Cardiac muscle cell (in vitro differentiated cells and primary cell): ENCODE results near the gene FAM98C. TPM values are rescaled to one million over a fixed set of nuclear protein-coding genes. Genes with fewer than 3 reads are reported as not detected.

Experiments
- DNase-seq, 2 donors: peaks; one replicate each; pipeline versions ENCODE4 v3.0.0 to v3.0.0-alpha.2; 2010 to 2017; ENCODE audit warnings: low read depth in 1 of 2, low spot score in 1 of 2
- H3K27ac ChIP-seq: fragments of 200-600 bp; sonication (generic); 2 replicates; pipeline ENCODE4 v1.5.1; 2016
- H3K27me3 ChIP-seq: fragments of 200-600 bp; sonication (generic); 2 replicates; pipeline ENCODE4 v1.6.0; 2016; ENCODE audit warnings: control low read depth
- H3K36me3 ChIP-seq: fragments of 200-600 bp; sonication (generic); 2 replicates; pipeline ENCODE4 v1.5.1; 2016; ENCODE audit warnings: control low read depth
- H3K4me1 ChIP-seq: fragments of 200-600 bp; sonication (generic); 2 replicates; pipeline ENCODE4 v1.8.1; 2017; ENCODE audit warnings: low read depth, mild to moderate bottlenecking, mixed run types
- H3K4me3 ChIP-seq: fragments of 200-600 bp; sonication (generic); 2 replicates; pipeline ENCODE4 v1.5.1; 2016; ENCODE audit warnings: mild to moderate bottlenecking
- H3K9me3 ChIP-seq: fragments of 200-600 bp; sonication (generic); 2 replicates; pipeline ENCODE4 v1.5.1; 2017; ENCODE audit warnings: low read depth, mild to moderate bottlenecking, control low read depth
- CTCF ChIP-seq: IDR thresholded peaks from 2 replicates; pipeline ENCODE4 v1.5.1; 2012; ENCODE audit warnings: low read depth, mild to moderate bottlenecking, low read length
- polyA plus RNA-seq: library from polyadenylated mRNA; unstranded; fragments of >200 nt; fragmentation: Nextera tagmentation; extraction: Ambion mirVana; gene quantifications from 2 replicates; pipeline ENCODE4 v1.2.1, GENCODE V29; 2016
- total RNA-seq: library from RNA; depleted of rRNA; stranded (reverse); fragments of >200 nt; gene quantifications from 2 replicates; pipeline ENCODE4 v1.2.3, GENCODE V29; 2016

The FAM98C gene
- total and polyA plus RNA-seq, 2 experiments from 2014 or later, result 20.0 to 35.3 TPM

GRCh38 chr19:38389101-38389925, 13.6 kb upstream of the FAM98C start:
- Histone ChIP-seq H3K36me3 (no peaks in the 10 kb centered on the region), H3K27me3 (no peaks in the 10 kb centered on the region), H3K27ac (no peak overlapping the region), H3K4me3 (peak overlapping the region; percentile 52), H3K9me3 (no peaks in the 10 kb centered on the region), H3K4me1 (no peaks in the 10 kb centered on the region)
- no peak for TF ChIP-seq CTCF
- peak; percentile 41 to 80 for DNase-seq

- Histone ChIP-seq H3K4me3 (no peak overlapping the region), H3K36me3 (no peaks in the 10 kb centered on the region), H3K9me3 (no peaks in the 10 kb centered on the region), H3K4me1 (no peaks in the 10 kb centered on the region), H3K27me3 (no peaks in the 10 kb centered on the region), H3K27ac (no peak overlapping the region)
- DNase-seq, result no peak
- TF ChIP-seq CTCF, result no peak
These were observed 12.7 kb upstream of the FAM98C start for GRCh38 chr19:38389957-38390924.

GRCh38 chr19:38391911-38392464, 10.9 kb upstream of the FAM98C start:
- H3K27me3 ChIP-seq, result no peaks in the 10 kb centered on the region
- no peaks in the 10 kb centered on the region for H3K9me3 ChIP-seq
- TF ChIP-seq CTCF, result no peak
- H3K36me3 ChIP-seq, result no peaks in the 10 kb centered on the region
- no peak overlapping the region for H3K27ac ChIP-seq
- H3K4me3 ChIP-seq, result no peak overlapping the region
- H3K4me1 ChIP-seq, result no peaks in the 10 kb centered on the region
- no peak for DNase-seq

- no peak for TF ChIP-seq CTCF
- Histone ChIP-seq H3K4me3 (no peak overlapping the region), H3K9me3 (no peaks in the 10 kb centered on the region), H3K27me3 (no peaks in the 10 kb centered on the region), H3K27ac (no peak overlapping the region), H3K4me1 (no peaks in the 10 kb centered on the region), H3K36me3 (no peaks in the 10 kb centered on the region)
- DNase-seq, result peak in 1 of 2 donors; percentile 36
These were observed 10.1 kb upstream of the FAM98C start for GRCh38 chr19:38392707-38393308.

- TF ChIP-seq CTCF, result no peak
- H3K27me3 ChIP-seq, result no peaks in the 10 kb centered on the region
- H3K36me3 ChIP-seq, result no peaks in the 10 kb centered on the region
- DNase-seq, result peak; percentile 27 to 59
- H3K27ac ChIP-seq, result no peak overlapping the region
- no peaks in the 10 kb centered on the region for H3K9me3 ChIP-seq
- no peaks in the 10 kb centered on the region for H3K4me1 ChIP-seq
- H3K4me3 ChIP-seq, result no peak overlapping the region
These were observed 8.4 kb upstream of the FAM98C start for GRCh38 chr19:38394488-38394887.
